HuH-7.5 (cell line): Measurements from ENCODE around the gene PRUNE2.
"Not testable (repeated sequence)": the region's sequence is repeated elsewhere in the genome, so short reads cannot be mapped to it uniquely, and the experiment has no call there.

Source experiments
- DNase-seq: peaks from one replicate; pipeline ENCODE4 v3.0.0; 2011; ENCODE audit warnings: low spot score

Gene PRUNE2

GRCh38 chr9:76868897-76869296 is 37.0 kb downstream of the PRUNE2 start:
- DNase-seq = no peak

- DNase-seq = no peak
Measured at GRCh38 chr9:76866689-76867088, 39.2 kb downstream of the PRUNE2 start.

GRCh38 chr9:76863832-76864231 is 42.1 kb downstream of the PRUNE2 start:
- DNase-seq = no peak

- DNase-seq = no peak
Measured at GRCh38 chr9:76859860-76860259, 46.1 kb downstream of the PRUNE2 start.

GRCh38 chr9:76858248-76858647 is 47.7 kb downstream of the PRUNE2 start:
- DNase-seq = not testable (repeated sequence)

GRCh38 chr9:76856016-76856415 is 49.9 kb downstream of the PRUNE2 start:
- DNase-seq = no peak

- DNase-seq = no peak
Measured at GRCh38 chr9:76855015-76855414, 50.9 kb downstream of the PRUNE2 start.

- no peak for DNase-seq
Measured at GRCh38 chr9:76852026-76852425, 53.9 kb downstream of the PRUNE2 start.

GRCh38 chr9:76846297-76846696 is 59.6 kb downstream of the PRUNE2 start:
- no peak for DNase-seq

GRCh38 chr9:76845254-76845653 is 60.7 kb downstream of the PRUNE2 start:
- DNase-seq = no peak

- no peak for DNase-seq
Measured at GRCh38 chr9:76835571-76836283, 70.2 kb downstream of the PRUNE2 start.

GRCh38 chr9:76828447-76828846 is 77.5 kb downstream of the PRUNE2 start:
- DNase-seq = no peak

GRCh38 chr9:76827296-76828080 is 78.4 kb downstream of the PRUNE2 start:
- no peak for DNase-seq

GRCh38 chr9:76820431-76820830 is 85.5 kb downstream of the PRUNE2 start:
- DNase-seq = no peak

GRCh38 chr9:76818271-76818670 is 87.6 kb downstream of the PRUNE2 start:
- DNase-seq = no peak

- DNase-seq = no peak
Measured at GRCh38 chr9:76817489-76817888, 88.4 kb downstream of the PRUNE2 start.

GRCh38 chr9:76812591-76812990 is 93.3 kb downstream of the PRUNE2 start:
- DNase-seq = no peak

- DNase-seq = no peak
Measured at GRCh38 chr9:76810377-76810957, 95.4 kb downstream of the PRUNE2 start.

GRCh38 chr9:76808636-76809035 is 97.3 kb downstream of the PRUNE2 start:
- no peak for DNase-seq

- DNase-seq = no peak
Measured at GRCh38 chr9:76803762-76804161, 102.2 kb downstream of the PRUNE2 start.

GRCh38 chr9:76803083-76803482 is 102.8 kb downstream of the PRUNE2 start:
- DNase-seq = no peak

- DNase-seq = no peak
Measured at GRCh38 chr9:76800901-76801300, 105.0 kb downstream of the PRUNE2 start.

GRCh38 chr9:76799473-76799872 is 106.4 kb downstream of the PRUNE2 start:
- DNase-seq = no peak
